GM19452 (cell line): Measurements from ENCODE around the gene MT1B.

ENCODE experiments used
- ATAC-seq: cut with Tn5 transposase; IDR thresholded peaks from one replicate; pipeline ENCODE4 v1.9.1; 2021; ENCODE audit not compliant: unreplicated experiment

MT1B gene

DNA sequence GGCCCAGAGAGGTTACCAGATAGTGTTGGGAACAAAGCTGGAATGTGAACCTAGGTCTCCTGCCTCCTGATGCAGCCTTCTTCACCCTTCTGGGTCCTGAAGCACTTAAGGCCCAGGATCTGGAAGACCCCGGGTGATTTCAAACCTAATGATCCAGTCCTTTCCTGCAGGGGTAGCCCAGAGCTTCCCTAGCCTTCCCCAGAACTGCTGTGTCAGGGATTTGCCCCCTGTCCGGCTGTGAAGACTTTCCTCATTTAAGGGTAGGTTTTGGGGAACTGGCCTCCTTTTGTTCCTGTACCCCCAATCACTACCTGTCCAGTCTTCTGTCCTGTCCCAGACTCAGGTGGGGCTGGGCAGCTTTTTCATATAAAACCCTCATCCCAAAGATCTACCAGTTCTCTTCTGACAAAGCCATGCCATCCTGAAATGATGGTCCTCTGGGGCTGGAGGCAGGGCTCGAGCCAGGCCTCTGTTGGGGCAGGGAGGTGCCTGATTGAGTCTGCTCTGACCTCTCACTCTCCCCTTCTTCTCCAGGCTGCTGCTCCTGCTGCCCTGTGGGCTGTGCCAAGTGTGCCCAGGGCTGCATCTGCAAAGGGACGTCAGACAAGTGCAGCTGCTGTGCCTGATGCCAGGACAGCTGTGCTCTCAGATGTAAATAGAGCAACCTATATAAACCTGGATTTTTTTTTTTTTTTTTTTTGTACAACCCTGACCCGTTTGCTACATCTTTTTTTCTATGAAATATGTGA is 31.9 kb downstream of the MT1B start:
- ATAC-seq: no peak

- no peak for ATAC-seq
Observed at GRCh38 chr16:56684256-56684925, 32.7 kb downstream of the MT1B start.

- no peak for ATAC-seq
Observed at GRCh38 chr16:56684926-56685590, 33.4 kb downstream of the MT1B start.

DNA sequence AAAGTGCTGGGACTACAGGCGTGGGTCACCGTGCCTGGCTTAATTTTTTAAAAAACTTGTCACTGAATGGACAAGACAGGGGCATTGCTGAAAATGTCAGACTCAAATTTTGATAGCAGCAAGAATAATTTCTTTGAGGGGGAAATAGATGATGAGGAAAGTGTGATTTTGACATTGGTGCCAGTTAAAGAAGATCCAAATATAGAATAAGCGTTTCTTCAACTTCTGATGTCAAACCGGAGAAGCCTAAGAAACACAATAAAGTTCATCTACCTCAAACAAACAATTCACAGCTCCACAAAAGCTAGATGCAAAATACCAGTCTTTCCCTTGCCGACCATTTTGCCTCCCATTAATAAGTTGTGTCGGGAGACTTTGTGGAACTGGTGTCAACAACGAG is 35.1 kb downstream of the MT1B start:
- ATAC-seq: no peak

- ATAC-seq: no peak
Observed at GRCh38 chr16:56688762-56689161, 37.1 kb downstream of the MT1B start.

DNA sequence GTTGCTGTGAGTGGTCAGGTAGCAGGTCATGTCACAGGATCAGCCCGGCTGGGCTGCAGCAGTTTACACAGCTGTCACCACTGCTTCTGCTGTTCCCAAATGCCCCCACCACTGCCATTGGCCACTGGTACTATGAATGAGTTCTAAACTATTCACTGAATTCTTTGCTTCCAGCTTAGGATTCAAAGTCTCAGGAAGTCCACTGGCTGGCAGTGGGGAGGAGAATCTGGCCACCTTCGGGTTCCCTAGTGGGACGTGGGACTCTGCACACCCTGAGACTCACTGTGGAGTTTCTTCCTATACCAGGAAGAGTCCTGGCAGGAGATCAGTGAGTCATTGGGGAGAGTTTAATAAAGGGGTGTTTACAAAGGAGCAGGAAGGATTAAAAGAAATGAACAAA is 37.5 kb downstream of the MT1B start:
- no peak for ATAC-seq

- ATAC-seq: no peak
Observed at GRCh38 chr16:56690420-56691122, 38.9 kb downstream of the MT1B start.

GRCh38 chr16:56691885-56692284 is 40.2 kb downstream of the MT1B start:
- ATAC-seq: no peak

DNA sequence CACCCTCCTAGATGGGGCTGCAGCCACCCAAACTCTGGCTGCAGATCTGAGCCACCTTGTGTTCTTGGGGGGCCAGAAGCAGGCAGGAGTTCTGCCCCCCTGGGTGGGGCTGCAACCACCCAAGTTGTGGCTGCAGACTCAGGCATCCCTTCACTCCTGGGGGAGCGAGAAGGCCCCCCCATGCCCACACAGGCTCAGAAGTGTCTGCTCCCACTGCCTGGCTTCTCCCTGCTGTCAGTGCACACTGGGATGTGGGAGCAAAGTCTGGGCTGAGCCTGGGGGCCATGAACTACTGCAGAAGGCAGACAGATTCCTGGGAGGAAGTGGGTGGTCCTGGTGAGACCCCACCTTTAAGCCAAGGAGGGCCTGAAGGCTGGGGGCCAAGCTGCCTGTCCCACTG is 43.6 kb downstream of the MT1B start:
- no peak for ATAC-seq

GRCh38 chr16:56697456-56698155 is 45.9 kb downstream of the MT1B start:
- no peak for ATAC-seq

- no peak for ATAC-seq
Observed at GRCh38 chr16:56700195-56700594, 48.5 kb downstream of the MT1B start.

- ATAC-seq: no peak
Observed at GRCh38 chr16:56700631-56701030, 48.9 kb downstream of the MT1B start.

DNA sequence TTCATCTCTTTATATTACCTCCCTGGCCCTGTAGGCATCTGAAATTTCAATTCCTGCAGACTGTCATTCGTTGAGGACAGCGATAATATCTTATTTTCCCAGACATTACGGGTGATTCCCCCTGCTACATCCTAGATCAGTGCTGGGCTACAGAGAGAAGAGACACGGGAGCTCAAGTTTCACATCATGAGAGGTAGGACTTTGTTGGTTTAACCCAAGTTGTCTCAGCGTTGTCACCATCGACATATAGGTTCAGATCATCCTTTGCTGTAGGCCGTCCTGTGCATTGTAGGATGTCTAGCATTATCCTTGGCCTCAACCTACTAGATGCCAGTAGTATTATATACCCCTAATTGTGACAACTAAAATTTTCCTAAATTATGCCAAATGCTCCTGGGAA is 49.8 kb downstream of the MT1B start:
- no peak for ATAC-seq
